HG03139 (cell line): Measurements from ENCODE around the gene TRIM6.
"Not testable (repeated sequence)": the region's sequence is repeated elsewhere in the genome, so short reads cannot be mapped to it uniquely, and the experiment has no call there.

ENCODE experiments used
- ATAC-seq: cut with Tn5 transposase; IDR thresholded peaks from one replicate; pipeline ENCODE4 v1.9.1; 2021; ENCODE audit not compliant: unreplicated experiment

Gene TRIM6

GRCh38 chr11:5603326-5603725, 6.9 kb downstream of the TRIM6 start:
- no peak for ATAC-seq

GRCh38 chr11:5604896-5605295, 8.5 kb downstream of the TRIM6 start:
- no peak for ATAC-seq

- ATAC-seq = no peak
These were observed 9.4 kb downstream of the TRIM6 start for GRCh38 chr11:5605849-5606248.

DNA sequence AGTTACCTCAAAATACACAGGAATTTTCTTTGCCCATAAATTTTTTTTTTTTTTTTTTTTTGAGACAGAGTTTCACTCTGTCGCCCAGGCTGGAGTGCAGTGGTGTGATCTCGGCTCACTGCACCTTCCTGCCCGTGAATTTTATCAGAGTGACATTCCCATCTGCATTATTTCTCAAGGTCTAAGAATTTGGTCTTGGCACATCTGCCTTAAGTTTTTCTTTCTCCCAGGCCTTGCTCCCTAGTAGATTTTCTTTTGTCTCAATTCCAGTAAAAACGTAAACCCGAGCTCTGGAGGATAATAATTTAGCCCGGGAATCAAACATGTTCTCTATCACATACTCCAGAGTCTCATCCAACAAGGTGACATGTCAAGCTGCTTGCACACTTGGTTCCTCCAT, 12.4 kb downstream of the TRIM6 start:
- ATAC-seq = no peak

DNA sequence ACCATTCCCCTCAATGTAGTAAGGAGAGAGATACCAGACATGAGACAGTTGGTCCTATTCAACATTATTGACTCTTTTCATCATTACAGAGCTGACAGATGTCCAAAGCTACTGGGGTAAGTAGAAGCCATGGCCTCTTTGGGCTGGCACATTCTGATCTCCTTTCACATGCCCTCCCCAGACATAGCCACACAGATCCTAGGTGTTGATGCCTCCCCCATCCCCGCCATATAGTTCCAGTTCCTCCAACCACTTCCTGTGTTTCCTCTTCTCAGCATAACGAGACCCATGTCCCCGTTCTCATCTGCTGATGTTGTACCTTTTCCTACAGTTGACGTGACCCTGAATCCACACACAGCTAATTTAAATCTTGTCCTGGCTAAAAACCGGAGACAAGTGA, 14.0 kb downstream of the TRIM6 start:
- no peak for ATAC-seq

GRCh38 chr11:5611627-5612026, 15.2 kb downstream of the TRIM6 start:
- no peak for ATAC-seq

GRCh38 chr11:5618807-5619206, 22.4 kb downstream of the TRIM6 start:
- no peak for ATAC-seq

- ATAC-seq = no peak
These were observed 24.4 kb downstream of the TRIM6 start for GRCh38 chr11:5620651-5621521.

- no peak for ATAC-seq
These were observed 25.1 kb downstream of the TRIM6 start for GRCh38 chr11:5621580-5621979.

GRCh38 chr11:5622802-5623201, 26.4 kb downstream of the TRIM6 start:
- ATAC-seq = no peak

DNA sequence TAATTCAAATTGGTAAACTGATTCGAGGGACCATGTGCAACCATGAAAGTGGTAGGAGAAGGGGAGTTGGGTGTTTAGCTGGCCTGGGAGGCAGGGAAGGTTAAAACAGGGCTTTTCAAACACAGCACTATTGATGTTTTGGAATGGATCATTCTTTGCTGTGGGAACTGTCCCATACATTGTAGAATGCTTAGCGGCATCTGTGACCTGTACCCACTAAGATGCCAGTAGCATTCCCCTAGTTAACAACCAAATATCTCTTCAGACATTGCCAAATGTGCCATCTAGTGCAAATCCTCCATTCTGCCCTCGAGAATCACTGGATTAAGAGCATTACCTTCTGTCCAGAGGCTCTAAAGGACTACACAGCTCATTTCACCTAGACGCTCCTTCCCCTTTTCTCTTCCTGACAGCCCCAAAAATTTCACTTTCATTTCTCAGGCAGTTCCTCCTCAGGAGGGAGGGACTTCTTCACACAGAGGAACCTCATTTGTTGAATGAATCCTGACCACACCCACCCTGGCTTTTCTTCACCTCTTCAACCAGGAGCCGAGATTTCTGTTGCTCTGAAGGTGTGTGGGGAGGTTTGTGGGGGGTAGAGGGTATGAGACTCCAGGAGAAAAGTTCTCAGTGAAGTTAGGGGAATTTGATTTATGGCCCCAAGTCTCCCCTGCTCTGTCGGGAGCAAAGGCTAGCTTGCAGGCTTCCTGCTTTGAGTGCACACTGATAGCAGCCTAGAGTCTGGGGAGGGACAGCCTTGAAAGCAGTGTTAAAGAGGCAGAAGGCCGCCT, 28.2 kb downstream of the TRIM6 start, which contains the start of gene TRIM34:
Gene TRIM34 (plus strand): TSS at position 513 of the 791 bp plus-strand sequence. CDS start 7,331 bp downstream, outside the sequence.
- ATAC-seq = peak; percentile 97

- ATAC-seq = no peak
These were observed 28.8 kb downstream of the TRIM6 start for GRCh38 chr11:5625281-5625680.

GRCh38 chr11:5626196-5626595, 29.8 kb downstream of the TRIM6 start:
- ATAC-seq = no peak

DNA sequence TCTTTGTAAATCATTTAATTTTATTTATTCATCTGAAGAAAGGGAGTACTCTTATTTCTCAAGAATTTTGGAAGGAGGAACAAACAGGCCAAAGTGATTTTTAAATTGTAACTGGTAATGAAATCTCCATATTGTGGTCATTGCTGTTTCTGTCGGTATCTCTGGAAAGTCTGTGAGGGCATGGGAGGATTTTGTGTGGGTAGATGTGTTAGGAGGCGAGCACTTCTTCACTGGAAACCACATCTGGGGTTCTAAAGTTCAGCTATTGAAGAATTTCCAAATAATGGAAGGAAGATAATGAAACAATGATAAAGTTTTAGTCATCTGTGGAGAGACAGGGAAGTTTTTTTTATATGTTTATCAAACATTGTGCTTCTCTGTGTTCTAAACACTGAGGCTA, 35.0 kb downstream of the TRIM6 start:
- ATAC-seq = no peak

- ATAC-seq = peak; percentile 88
These were observed 35.7 kb downstream of the TRIM6 start for GRCh38 chr11:5631969-5632635.

GRCh38 chr11:5639953-5640352, 43.5 kb downstream of the TRIM6 start:
- ATAC-seq = no peak

- no peak for ATAC-seq
These were observed 47.1 kb downstream of the TRIM6 start for GRCh38 chr11:5643585-5643984.

DNA sequence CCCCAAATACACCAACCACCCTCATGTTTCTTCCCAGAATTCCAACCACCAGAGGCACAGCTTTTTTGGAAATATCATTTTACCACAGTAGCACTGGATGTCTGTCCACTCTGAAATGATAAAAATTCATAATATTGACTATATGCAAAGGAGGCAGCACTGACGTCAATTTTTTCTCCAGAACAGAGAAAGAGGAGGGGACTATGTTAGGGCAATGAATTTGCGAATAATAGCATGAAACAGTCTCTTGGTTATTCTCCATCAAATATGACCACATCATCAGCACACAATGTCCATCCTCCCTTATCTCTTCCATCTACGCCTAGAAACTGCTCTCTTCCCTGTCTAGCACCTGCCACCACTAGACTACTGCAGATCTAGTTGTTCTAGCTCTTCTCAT, 49.7 kb downstream of the TRIM6 start:
- ATAC-seq = no peak

GRCh38 chr11:5655474-5655873, 59.0 kb downstream of the TRIM6 start:
- no peak for ATAC-seq

DNA sequence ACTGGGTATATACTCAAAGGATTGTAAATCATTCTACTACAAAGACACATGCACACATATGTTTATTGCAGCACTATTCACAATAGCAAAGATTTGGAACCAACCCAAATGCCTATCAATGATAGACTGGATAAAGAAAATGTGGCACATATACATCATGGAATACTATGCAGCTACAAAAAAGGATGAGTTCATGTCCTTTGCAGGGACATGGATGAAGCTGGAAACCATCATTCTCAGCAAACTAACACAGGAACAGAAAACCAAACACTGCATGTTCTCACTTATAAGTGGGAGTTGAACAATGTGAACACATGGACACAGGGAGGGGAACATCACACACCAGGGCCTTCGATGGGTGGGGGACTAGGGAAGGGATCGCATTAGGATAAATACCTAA, 60.5 kb downstream of the TRIM6 start:
- not testable (repeated sequence) for ATAC-seq

- no peak for ATAC-seq
These were observed 61.9 kb downstream of the TRIM6 start for GRCh38 chr11:5658318-5658717.
